CD4-positive, alpha-beta T cell treated with Interleukin-1 beta for 1 hour (primary cell): ENCODE results near the gene KRTDAP.

Experiments used
- DNase-seq, 2 donors: peaks; one replicate each; pipeline ENCODE4 v3.0.0-alpha.2; 2020 to 2022

The KRTDAP gene, protein sequence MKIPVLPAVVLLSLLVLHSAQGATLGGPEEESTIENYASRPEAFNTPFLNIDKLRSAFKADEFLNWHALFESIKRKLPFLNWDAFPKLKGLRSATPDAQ

GRCh38 chr19:35490364-35490763, at the start of gene KRTDAP:
KRTDAP (minus strand) TSS chr19:35490464; CDS start chr19:35490442, 22 bp downstream.
- no peak for DNase-seq

- DNase-seq: no peak
Observed at GRCh38 chr19:35539850-35540249, 49.6 kb upstream of the KRTDAP start.

- DNase-seq: no peak
Observed at GRCh38 chr19:35539314-35539713, 49.0 kb upstream of the KRTDAP start.

GRCh38 chr19:35534803-35535480, 44.7 kb upstream of the KRTDAP start:
- DNase-seq: no peak

DNA sequence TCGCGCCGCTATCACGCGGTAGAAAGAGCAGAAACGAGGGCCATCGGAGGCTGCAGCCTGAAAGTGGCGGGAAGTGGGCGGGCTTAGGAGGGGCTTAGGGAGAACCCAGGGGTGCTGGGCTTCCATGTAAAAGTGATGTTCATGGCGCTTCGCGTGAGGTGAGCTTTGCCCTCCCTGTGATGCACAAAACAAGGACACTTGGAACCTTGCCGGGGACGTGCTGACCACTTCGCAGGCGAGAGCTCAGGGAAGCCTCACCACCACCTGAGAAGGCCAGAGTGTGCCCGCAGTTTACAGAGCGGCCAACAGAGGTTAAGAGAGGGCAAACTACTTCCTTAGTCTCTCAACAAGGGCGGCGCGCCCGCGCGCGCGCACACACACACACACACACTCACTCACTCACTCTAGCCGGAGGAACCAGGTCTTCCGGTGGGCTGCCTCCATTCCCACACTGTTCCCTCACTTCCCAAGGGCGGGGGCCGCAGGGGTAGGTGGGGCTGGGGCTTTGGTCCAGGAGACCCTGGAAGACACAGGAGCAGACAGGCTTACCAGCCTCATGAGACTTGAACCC, 43.6 kb upstream of the KRTDAP start:
- peak; percentile 39 to 46 for DNase-seq

- no peak for DNase-seq
Observed at GRCh38 chr19:35533201-35533821, 43.0 kb upstream of the KRTDAP start, which contains the start of gene GAPDHS. GAPDHS (plus strand) TSS chr19:35533456; CDS start chr19:35533528, 72 bp downstream.

DNA sequence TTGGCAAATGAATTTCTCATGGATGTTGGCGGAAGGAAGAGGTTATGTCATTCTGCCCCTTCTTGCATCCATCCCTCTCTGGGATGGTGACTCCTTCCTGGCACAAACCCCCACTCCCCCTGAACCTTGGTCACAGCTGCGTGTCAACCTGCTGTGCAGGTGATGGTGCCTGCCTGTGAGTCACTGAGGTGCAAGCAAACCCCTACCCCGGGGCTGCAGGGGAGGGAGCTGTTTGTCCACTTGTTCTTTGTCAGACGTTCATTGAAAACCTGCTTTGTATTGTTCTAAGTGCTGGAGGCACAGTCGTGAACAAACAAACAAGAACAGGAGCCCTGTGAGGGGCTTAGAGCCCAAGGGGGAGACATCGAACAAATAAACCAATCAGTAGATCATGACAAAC, 41.0 kb upstream of the KRTDAP start:
- no peak for DNase-seq

- DNase-seq: no peak
Observed at GRCh38 chr19:35529241-35530218, 39.3 kb upstream of the KRTDAP start.

DNA sequence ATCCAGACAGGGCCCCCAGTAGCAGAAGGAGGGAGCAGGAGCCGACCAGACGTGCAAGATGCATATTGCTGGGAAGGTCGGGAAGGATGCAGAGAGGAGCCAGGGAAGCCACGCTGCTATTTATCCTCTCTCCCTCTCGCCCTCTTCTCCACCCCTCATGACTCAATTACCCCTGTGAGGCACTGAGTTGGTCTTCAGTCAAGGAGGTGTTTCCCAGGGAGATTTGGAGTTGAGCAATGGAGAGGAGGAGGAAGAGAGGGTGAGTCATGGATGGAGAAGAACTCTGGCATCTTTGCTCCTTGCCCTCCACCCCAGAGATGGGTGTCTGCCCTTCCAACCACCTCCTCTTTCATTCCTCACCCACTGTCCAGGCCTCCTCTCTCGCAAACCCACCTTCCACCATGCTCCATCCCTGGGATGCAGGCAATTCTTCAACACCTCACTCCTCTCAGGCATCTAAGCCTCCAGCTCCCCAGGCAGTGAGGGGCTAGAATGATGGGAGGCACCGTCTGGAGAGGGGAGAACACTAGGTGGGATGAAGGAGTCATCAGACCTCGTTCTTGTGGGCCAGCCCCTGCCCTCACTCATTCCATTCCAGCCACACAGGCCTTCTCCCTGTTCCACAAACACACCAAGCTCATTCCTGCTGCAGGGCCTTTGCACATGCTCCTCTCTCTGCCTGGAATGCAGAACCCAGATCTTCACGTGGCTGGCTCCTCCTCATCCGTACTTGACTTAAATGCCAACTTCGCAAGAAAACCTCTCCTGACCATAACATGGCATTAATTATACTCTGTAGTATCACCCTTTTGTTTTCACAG, 38.2 kb upstream of the KRTDAP start, which contains the start of gene SBSN:
Gene SBSN, minus strand, starts transcription at position 94 of the 821 bp plus-strand sequence. Its CDS starts 30 bp downstream, at position 64.
- DNase-seq: no peak

DNA sequence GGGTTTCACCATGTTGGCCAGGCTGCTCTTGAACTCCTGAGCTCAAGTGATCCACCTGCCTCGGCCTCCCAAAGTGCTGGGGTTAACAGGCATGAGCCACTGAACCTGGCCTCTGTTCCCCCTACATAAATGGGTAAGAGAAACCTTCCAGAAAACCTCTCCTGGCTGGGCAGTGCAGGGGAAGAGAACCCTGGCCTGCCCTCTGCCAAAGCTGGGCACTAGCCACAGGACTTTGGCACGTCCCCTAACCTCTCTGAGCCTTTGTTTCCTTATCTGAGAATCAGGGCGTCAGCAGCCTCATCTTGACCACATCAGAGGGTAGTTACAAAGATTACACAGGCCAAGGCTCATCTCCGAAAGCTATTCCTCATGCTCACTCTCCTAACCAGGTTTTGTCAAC, 35.6 kb upstream of the KRTDAP start:
- DNase-seq: no peak

DNA sequence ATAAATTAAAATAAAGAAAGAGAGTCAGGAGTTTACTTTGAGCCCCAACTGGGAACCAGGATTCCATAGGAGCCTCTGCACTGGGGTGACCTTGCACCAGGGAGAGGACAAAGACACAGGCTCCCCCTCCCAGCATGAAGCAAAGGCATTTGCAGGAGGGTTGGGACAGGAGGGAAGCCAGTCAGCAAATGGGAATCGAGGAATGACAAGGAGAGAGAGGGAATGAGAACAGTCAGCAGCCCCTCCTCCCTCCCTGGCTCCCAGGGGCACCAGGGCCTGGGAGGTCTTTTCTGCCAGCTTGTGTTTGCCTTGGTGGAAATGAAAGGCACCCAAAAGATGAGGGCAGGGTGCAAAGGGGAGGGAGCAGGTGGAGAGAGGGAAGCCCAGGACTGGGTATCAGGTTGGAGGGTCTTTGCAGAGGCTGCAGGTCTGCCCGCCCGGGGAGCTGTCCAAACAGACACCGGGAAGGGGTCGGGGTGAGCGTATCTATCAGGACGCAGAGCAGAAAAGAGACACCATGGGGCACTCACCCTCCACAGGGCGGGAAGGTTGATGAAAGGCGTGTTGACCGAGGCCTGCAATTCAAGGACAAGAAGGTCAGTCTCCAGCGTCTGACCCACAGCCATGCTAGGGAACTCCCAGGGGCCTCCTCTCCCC, 34.0 kb upstream of the KRTDAP start:
- DNase-seq: no peak

- DNase-seq: no peak
Observed at GRCh38 chr19:35522745-35523327, 32.6 kb upstream of the KRTDAP start.

GRCh38 chr19:35521124-35521743, 31.0 kb upstream of the KRTDAP start:
- no peak for DNase-seq

DNA sequence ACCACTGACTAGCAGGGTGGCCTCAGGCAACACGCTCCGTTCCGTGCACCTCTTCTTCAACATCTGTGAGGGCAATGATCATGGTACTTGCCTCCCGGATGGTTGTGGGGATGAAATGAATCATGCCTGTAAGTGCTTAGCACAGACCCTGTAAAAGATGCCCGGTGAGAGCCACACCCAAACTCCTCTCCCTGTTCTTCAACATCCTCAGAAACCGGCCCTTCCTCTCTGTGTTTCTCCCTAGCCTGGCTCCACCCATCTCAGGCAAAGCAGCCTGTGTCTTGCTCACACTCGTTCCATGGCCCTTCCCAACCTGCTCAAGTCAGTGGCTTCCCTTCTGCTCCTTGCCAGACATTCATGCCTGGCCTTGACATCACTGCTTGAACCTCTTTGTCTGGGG, 29.0 kb upstream of the KRTDAP start:
- DNase-seq: no peak

DNA sequence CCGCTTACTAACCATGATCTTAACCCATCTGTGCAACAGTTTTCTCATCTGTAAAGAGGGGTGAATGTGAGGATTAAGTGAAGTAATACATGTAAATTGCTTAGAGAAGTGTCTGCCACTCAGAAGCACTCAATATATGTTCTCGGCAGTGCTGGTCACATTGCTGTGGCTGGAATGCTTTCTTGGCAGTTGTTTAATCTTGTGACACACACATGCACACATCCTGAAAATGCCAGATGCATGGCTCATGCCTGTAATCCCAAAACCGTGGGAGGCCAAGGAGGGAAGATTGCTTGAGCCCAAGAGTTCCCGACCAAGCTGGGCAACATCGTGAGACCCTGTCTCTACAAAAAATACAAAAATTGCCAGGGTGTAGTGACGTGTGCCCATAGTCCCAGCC, 28.0 kb upstream of the KRTDAP start:
- no peak for DNase-seq

DNA sequence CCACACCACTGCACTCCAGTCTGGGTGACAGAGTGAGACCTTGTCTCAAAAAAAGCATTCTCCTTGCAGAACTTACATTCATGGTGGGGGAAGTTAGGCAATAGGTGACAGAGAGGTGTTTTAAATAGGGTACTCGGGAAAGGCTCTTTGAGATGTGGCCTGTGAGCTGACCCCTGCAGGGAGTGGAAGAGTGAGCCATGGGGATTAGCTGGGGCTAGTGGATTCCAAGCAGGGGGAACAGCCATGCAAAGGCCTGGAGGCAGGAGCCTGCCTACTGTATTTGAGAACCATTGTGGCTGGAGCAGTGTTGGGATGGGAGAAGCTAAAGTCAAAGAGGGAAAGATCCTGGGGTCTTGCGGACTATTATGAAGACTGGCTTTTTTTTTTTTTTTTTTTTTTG, 27.1 kb upstream of the KRTDAP start:
- DNase-seq: no peak

- DNase-seq: no peak
Observed at GRCh38 chr19:35516310-35516709, 26.0 kb upstream of the KRTDAP start.

DNA sequence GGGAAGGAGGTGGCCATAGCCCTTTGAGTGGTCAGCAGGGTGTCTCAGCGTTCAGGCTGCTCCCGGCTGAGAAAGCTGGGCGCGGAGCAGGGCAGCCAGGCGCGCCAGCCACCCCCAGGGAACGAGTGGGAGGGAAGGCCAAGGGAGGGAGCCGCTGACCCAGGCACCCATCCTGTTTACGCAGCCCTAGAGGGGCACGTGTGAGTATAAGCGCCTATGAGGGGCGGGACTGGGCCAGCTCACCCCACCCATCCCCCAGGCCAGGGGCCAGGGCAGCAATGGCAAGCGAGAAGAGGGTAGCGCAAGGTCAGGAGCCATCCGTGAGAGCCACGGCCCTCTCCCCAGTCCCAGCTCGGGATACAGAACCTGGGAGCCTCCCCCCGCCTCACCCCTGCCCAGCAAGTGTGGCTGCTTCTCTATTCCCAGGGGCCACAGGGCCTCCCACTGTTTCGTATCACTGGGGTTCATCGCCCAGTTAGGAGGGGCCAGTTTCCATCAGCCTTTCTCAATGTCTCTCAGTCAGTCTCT, 24.1 kb upstream of the KRTDAP start:
- no peak for DNase-seq

GRCh38 chr19:35513628-35514281, 23.5 kb upstream of the KRTDAP start, which contains the start of gene DMKN:
DMKN (minus strand) TSS chr19:35513649; CDS start chr19:35513475, 174 bp downstream.
- DNase-seq: no peak
